ENCODE results near the gene MGAT5B. TPM values are rescaled to one million over a fixed set of nuclear protein-coding genes. Genes with fewer than 3 reads are reported as not detected.

MGAT5B gene
- total RNA-seq, 6 experiments from 2014 or later: 1.5 to 2.3 (median 1.8) TPM

DNA sequence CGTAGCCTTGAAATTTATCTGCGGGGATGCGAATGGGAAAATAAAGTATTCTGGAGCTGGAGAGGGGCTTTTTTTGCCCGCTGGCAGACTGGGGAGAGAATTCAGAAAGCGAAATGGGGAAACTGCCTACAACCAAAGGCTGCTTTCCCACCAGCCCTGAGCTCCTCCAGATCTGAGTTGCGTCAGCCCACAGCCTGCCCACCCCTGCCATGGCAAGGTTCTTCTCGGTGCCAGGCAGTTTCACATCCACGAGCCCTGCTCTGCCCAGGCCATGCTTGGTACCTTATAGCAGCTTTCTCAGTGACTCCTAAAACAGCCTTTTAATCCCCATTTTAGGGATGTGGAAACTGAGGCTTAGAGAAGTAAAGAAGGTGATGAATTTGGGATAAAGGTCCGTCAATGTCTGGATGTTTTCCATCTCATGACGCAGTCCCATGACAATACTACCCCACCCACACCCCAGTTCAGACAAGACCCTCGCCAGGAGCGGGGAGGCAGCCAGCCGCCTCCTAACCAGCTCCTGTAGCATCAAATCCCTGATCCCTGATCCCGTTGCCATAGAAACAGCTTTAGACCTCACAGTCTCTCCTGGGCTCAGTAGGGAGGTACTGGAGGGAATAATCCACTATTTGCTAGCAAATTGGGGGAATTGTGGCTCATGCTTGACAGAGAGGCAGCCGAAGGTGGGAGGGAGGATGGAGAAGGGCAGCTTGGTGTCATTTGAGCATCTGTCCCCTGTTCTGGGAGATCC is 113.5 kb downstream of the MGAT5B start:
- TF ChIP-seq, protein P1, sequence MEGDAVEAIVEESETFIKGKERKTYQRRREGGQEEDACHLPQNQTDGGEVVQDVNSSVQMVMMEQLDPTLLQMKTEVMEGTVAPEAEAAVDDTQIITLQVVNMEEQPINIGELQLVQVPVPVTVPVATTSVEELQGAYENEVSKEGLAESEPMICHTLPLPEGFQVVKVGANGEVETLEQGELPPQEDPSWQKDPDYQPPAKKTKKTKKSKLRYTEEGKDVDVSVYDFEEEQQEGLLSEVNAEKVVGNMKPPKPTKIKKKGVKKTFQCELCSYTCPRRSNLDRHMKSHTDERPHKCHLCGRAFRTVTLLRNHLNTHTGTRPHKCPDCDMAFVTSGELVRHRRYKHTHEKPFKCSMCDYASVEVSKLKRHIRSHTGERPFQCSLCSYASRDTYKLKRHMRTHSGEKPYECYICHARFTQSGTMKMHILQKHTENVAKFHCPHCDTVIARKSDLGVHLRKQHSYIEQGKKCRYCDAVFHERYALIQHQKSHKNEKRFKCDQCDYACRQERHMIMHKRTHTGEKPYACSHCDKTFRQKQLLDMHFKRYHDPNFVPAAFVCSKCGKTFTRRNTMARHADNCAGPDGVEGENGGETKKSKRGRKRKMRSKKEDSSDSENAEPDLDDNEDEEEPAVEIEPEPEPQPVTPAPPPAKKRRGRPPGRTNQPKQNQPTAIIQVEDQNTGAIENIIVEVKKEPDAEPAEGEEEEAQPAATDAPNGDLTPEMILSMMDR (IDR thresholded peaks at IDR 0.05): no peak
- H3K4me3 Mint-ChIP-seq: no peak overlapping the region
- peaks cover 5% of the 10 kb centered on the region for H3K9me3 Mint-ChIP-seq
- H3K27ac Mint-ChIP-seq: no peak overlapping the region
- H3K36me3 Mint-ChIP-seq (ENCODE audit: low read depth): peaks cover 5% of the 10 kb centered on the region; the same call in 1 of the 2 replicates
- no peaks in the 10 kb centered on the region for H3K4me1 Mint-ChIP-seq (ENCODE audit: low read depth)
- no peak for DNase-seq
- peaks cover 51% of the 10 kb centered on the region for H3K27me3 Mint-ChIP-seq (ENCODE audit: insufficient read depth)

DNA sequence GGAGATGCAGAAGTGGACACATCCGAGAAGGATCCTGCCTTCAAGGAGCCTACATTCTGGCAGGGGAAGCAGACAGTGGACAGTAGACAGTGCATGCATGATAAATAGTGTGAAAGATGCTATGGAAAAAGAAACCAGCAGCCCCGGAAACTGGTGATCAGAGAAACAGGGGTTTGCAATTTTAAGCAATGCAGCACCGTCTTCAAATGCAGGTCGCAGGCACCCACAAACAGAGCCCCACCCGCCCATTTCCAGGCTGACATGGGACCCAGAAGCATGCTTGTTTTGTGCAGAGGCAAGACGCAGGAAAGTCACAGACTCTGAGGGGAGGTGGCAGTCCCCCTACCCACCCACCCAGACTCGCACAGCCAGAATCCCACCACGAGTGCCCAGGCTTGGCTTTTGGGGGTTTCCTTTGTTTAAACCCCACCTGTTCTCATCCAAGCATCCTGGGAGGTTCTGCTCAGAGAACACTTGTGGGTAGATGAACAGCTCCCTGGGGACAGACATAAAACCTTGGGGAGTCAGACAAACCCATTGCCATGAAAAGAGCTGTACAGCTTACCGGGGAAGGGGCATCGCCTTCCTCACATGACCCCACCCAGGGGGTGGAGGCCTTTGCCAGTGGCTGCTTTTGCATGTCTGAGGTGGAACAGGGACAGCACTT is 114.3 kb downstream of the MGAT5B start:
- TF ChIP-seq, protein P1 (IDR thresholded peaks at IDR 0.05): no peak
- Mint-ChIP-seq H3K4me3 (no peak overlapping the region), H3K27ac (no peak overlapping the region)

DNA sequence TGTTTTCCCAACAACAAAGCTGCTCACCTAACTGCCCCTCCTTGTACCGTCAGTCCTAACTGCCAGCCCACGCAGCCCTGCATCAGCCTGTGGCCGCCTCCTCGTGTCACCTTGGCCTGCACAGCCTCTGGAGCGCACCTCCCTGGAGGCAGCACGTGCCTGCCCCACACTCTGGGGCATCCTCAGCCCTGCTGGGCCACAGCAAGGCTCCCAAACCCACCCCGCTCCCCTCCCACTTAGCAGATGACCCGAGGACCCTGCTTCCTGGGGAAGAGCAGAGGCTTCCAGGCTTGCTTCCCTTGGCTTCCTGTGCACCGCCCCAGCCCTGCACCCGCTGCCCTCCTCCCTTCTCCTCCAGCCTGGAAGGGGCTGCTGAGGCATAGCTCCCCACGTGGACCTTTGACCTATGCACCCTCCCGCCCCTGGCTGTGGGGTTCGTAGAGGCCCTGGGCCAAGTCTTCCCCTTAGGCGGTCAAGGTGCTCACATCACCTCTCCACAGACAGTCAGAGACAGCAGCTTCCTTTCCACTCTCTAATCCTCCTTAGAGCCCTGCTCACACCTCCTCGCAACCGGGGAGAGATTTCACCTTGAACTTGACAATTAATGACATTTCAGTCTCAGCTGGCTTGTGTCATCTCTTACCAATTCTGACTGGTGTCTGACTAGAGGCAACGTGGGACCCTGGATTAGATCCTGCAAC is 115.0 kb downstream of the MGAT5B start:
- peaks cover 40% of the 10 kb centered on the region for H3K27me3 Mint-ChIP-seq (ENCODE audit: insufficient read depth)
- no peak for DNase-seq
- TF ChIP-seq, protein P1 (IDR thresholded peaks at IDR 0.05): no peak
- H3K4me3 Mint-ChIP-seq: no peak overlapping the region
- peaks cover 2% of the 10 kb centered on the region for H3K9me3 Mint-ChIP-seq
- no peak overlapping the region for H3K27ac Mint-ChIP-seq
- H3K4me1 Mint-ChIP-seq (ENCODE audit: low read depth): no peaks in the 10 kb centered on the region
- peaks cover 2% of the 10 kb centered on the region; the same call in 1 of the 2 replicates for H3K36me3 Mint-ChIP-seq (ENCODE audit: low read depth)

More for the DNA sequence above, 114.3 kb downstream of the MGAT5B start:
- Mint-ChIP-seq H3K4me1 (ENCODE audit: low read depth) (no peaks in the 10 kb centered on the region), H3K27me3 (ENCODE audit: insufficient read depth) (peaks cover 44% of the 10 kb centered on the region), H3K36me3 (ENCODE audit: low read depth) (peaks cover 5% of the 10 kb centered on the region; the same call in 1 of the 2 replicates), H3K9me3 (peaks cover 5% of the 10 kb centered on the region)
- DNase-seq: no peak

DNA sequence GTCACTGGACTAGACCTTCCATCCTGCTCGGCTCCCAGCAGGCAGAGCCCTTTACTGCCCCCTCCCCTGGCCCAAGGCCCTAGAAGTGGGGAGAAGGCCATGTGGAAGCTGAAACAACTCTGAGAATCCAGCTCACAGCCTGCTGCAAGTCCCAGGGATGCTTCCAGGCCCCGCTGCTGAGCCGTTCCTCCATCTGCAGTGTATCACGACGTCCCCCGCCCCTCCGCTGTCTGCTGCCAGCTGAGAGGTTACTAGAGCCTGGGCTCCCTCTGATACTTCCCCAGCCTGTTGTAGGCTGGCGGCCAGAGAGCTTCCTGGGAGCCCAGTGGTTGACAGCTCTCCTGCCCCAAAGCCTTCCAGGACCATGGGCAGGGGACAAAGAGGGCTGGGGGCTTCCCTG is 118.2 kb downstream of the MGAT5B start:
- no peaks in the 10 kb centered on the region for H3K4me1 Mint-ChIP-seq (ENCODE audit: low read depth)
- TF ChIP-seq, protein P1 (IDR thresholded peaks at IDR 0.05): no peak
- no peaks in the 10 kb centered on the region for H3K36me3 Mint-ChIP-seq (ENCODE audit: low read depth)
- H3K9me3 Mint-ChIP-seq: no peaks in the 10 kb centered on the region
- DNase-seq: no peak
- no peak overlapping the region for H3K4me3 Mint-ChIP-seq
- no peak overlapping the region for H3K27ac Mint-ChIP-seq
- H3K27me3 Mint-ChIP-seq (ENCODE audit: insufficient read depth): peaks cover 38% of the 10 kb centered on the region

DNA sequence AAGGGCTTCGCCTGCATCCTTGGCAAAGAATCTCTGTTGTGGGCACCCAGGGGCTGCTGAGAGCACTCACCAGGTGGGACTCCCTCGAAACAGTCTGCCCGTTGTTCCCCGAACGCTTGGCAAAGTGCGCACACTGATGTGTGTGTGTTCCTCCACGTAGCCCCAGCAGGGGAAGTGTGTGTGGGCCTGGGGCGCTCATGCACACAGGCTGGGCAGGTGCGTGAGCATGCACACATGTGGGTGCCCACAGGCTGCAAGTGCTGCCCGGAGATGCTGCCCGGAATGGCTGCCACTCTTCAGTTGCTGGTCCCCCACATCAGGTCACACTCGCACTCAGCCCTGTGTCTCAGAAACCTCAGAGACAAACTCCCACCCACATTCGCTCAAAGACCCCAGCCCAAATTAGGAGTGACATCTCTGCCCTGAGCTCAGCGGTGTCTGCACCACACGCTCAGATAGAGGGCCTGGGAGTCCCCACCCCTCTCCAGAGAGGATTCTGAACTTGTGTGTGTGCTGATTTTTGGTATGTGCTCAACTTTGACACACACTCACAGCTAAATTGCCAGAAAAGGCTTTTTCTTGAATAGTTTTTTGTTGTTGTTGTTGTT is 119.4 kb downstream of the MGAT5B start:
- Mint-ChIP-seq H3K27ac (no peak overlapping the region), H3K4me3 (no peak overlapping the region), H3K9me3 (no peaks in the 10 kb centered on the region), H3K4me1 (ENCODE audit: low read depth) (no peaks in the 10 kb centered on the region), H3K36me3 (ENCODE audit: low read depth) (no peaks in the 10 kb centered on the region), H3K27me3 (ENCODE audit: insufficient read depth) (peaks cover 40% of the 10 kb centered on the region)
- DNase-seq: no peak
- TF ChIP-seq, protein P1 (IDR thresholded peaks at IDR 0.05): no peak

Data from HFFc6 (cell line).